IMR-90 (cell line): ENCODE data around the gene RASAL1. TPM values are rescaled to one million over a fixed set of nuclear protein-coding genes. Genes with fewer than 3 reads are reported as not detected.

Source experiments
- ATAC-seq: fragments of 200-7000 bp; cut with Tn5 transposase; 2 replicates; pipeline ENCODE4 v1.9.1; 2020; ENCODE audit warnings: low read depth, mild to moderate bottlenecking, moderate library complexity
- BruUV-seq: library from RNA; stranded (reverse); fragments of 400-500 nt; replicated peaks from 2 replicates; lab custom pipeline; 2021; lab: Mats Ljungman, UMichigan
- CTCF ChIA-PET: fragments of 300-600 bp; formaldehyde crosslinking; extraction: SDS; loops from one replicate; lab custom pipeline; 2021; ENCODE audit warnings: antibody characterized with exemption; lab: Yijun Ruan, JAX
- POLR2A ChIA-PET: fragments of 300-600 bp; sonication (Branson Sonifier 250); formaldehyde crosslinking; loops from one replicate; lab custom pipeline; 2022; ENCODE audit warnings: antibody characterized with exemption; ENCODE audit not compliant: unreplicated experiment; lab: Charles Lee
- DNase-seq: peaks from one replicate; pipeline ENCODE4 v3.0.0; 2013
- H2AFZ ChIP-seq: replicated peaks from 2 replicates; pipeline ENCODE3; 2013; ENCODE audit warnings: low read length, mild to moderate bottlenecking; ENCODE audit not compliant: poor library complexity
- H2AK5ac ChIP-seq: 2 replicates; pipeline ENCODE4 v1.6.1; 2013; ENCODE audit warnings: low read depth, low read length, inconsistent platforms
- H2AK9ac ChIP-seq: replicated peaks from 2 replicates; pipeline ENCODE3; 2013; ENCODE audit warnings: mild to moderate bottlenecking, low read depth, low read length, moderate library complexity; ENCODE audit not compliant: poor library complexity
- H2BK120ac ChIP-seq: 2 replicates; pipeline ENCODE4 v1.6.1; 2013; ENCODE audit warnings: low read depth, low read length, inconsistent platforms
- H2BK15ac ChIP-seq: 3 replicates; pipeline ENCODE4 v1.6.1; 2013; ENCODE audit warnings: low read depth, low read length, inconsistent platforms
- H2BK20ac ChIP-seq: 2 replicates; pipeline ENCODE4 v1.6.1; 2013; ENCODE audit warnings: low read depth, mild to moderate bottlenecking, inconsistent platforms, low read length, moderate library complexity
- H2BK5ac ChIP-seq: 2 replicates; pipeline ENCODE4 v1.6.1; 2013; ENCODE audit warnings: mild to moderate bottlenecking, low read depth, low read length, inconsistent platforms; ENCODE audit not compliant: poor library complexity, severe bottlenecking
- H3K14ac ChIP-seq: replicated peaks from 2 replicates; pipeline ENCODE4 v1.6.1; 2013; ENCODE audit warnings: low read depth, low read length, inconsistent platforms
- H3K18ac ChIP-seq: 2 replicates; pipeline ENCODE4 v1.6.1; 2013; ENCODE audit warnings: low read depth, low read length, control low read depth
- H3K23ac ChIP-seq: 2 replicates; pipeline ENCODE4 v1.6.1; 2013; ENCODE audit warnings: low read depth, low read length, inconsistent platforms
- H3K27ac ChIP-seq: 2 replicates; pipeline ENCODE4 v1.5.1; 2013; ENCODE audit warnings: mild to moderate bottlenecking, control low read depth, low read length; ENCODE audit not compliant: insufficient read depth
- H3K27me3 ChIP-seq: 2 replicates; pipeline ENCODE4 v1.6.1; 2013; ENCODE audit warnings: low read length; ENCODE audit not compliant: control insufficient read depth, insufficient read depth
- H3K36me3 ChIP-seq: 2 replicates; pipeline ENCODE4 v1.6.1; 2013; ENCODE audit warnings: low read length, mixed read lengths; ENCODE audit not compliant: control insufficient read depth, insufficient read depth
- H3K4ac ChIP-seq: 2 replicates; pipeline ENCODE4 v1.6.1; 2013; ENCODE audit warnings: low read depth, low read length, inconsistent platforms
- H3K4me1 ChIP-seq: 2 replicates; pipeline ENCODE4 v1.6.1; 2013; ENCODE audit warnings: low read length, mixed read lengths; ENCODE audit not compliant: control insufficient read depth, insufficient read depth
- H3K4me2 ChIP-seq: 2 replicates; pipeline ENCODE4 v1.6.1; 2013; ENCODE audit warnings: low read depth, mild to moderate bottlenecking, control low read depth, low read length, moderate library complexity
- H3K4me3 ChIP-seq: 2 replicates; pipeline ENCODE4 v1.5.1; 2013; ENCODE audit warnings: low read depth, mild to moderate bottlenecking, control low read depth, low read length, moderate library complexity; ENCODE audit not compliant: insufficient read depth
- H3K56ac ChIP-seq: 2 replicates; pipeline ENCODE4 v1.6.1; 2013; ENCODE audit warnings: low read length, inconsistent platforms; ENCODE audit not compliant: insufficient read depth; ENCODE audit errors: extremely low read depth
- H3K79me1 ChIP-seq, 2 experiments: 2 replicates each; pipeline ENCODE4 v1.6.1; 2013; ENCODE audit warnings: low read length in 2 of 2, inconsistent platforms in 1 of 2, low read depth in 1 of 2
- H3K9ac ChIP-seq: 2 replicates; pipeline ENCODE4 v1.6.1; 2013; ENCODE audit warnings: low read depth, low read length, control low read depth
- H3K9me1 ChIP-seq: 2 replicates; pipeline ENCODE4 v1.6.1; 2013; ENCODE audit warnings: low read length, inconsistent platforms; ENCODE audit not compliant: insufficient read depth
- H3K9me3 ChIP-seq: 2 replicates; pipeline ENCODE4 v1.6.1; 2013; ENCODE audit warnings: low read length; ENCODE audit not compliant: control insufficient read depth, insufficient read depth
- H4K20me1 ChIP-seq: 2 replicates; pipeline ENCODE4 v1.6.1; 2013; ENCODE audit warnings: low read length, inconsistent platforms; ENCODE audit not compliant: insufficient read depth
- H4K5ac ChIP-seq: 2 replicates; pipeline ENCODE4 v1.6.1; 2013; ENCODE audit warnings: mild to moderate bottlenecking, low read depth, low read length, control low read depth
- H4K8ac ChIP-seq, 2 experiments: 2 replicates each; pipeline ENCODE4 v1.6.1; 2013; ENCODE audit warnings: low read depth in 2 of 2, low read length in 2 of 2, control low read depth in 1 of 2, inconsistent platforms in 1 of 2
- H4K91ac ChIP-seq: 2 replicates; pipeline ENCODE4 v1.6.1; 2013; ENCODE audit warnings: low read depth, low read length, inconsistent platforms; ENCODE audit not compliant: insufficient read depth
- BHLHE40 ChIP-seq: fragments of 150-350 bp; IDR thresholded peaks from 2 replicates; pipeline ENCODE4 v1.6.1; 2016; ENCODE audit warnings: mild to moderate bottlenecking, low read depth, low read length
- CEBPB ChIP-seq: IDR thresholded peaks from 2 replicates; pipeline ENCODE4 v1.6.1; 2012; ENCODE audit warnings: low read depth, low read length, improper control_type of control experiment
- CHD1 ChIP-seq: IDR thresholded peaks from 2 replicates; pipeline ENCODE4 v1.6.1; 2012; ENCODE audit warnings: low read depth, low read length, improper control_type of control experiment
- FOS ChIP-seq: fragments of 150-350 bp; IDR thresholded peaks from 2 replicates; pipeline ENCODE4 v1.6.1; 2016; ENCODE audit warnings: low read depth, low read length
- MAFK ChIP-seq: IDR thresholded peaks from 2 replicates; pipeline ENCODE4 v1.6.1; 2012; ENCODE audit warnings: low read depth, low read length, improper control_type of control experiment
- MAZ ChIP-seq: IDR thresholded peaks from 2 replicates; pipeline ENCODE4 v1.6.1; 2012; ENCODE audit warnings: low read depth, mild to moderate bottlenecking, low read length, improper control_type of control experiment, moderate library complexity, borderline replicate concordance
- MXI1 ChIP-seq: IDR thresholded peaks from 2 replicates; pipeline ENCODE4 v1.6.1; 2012; ENCODE audit warnings: low read depth, mild to moderate bottlenecking, low read length, moderate library complexity, borderline replicate concordance
- NFE2L2 ChIP-seq: fragments of 150-350 bp; IDR thresholded peaks from 2 replicates; pipeline ENCODE4 v1.6.1; 2016; ENCODE audit warnings: low read depth, mild to moderate bottlenecking, low read length
- POLR2A ChIP-seq: IDR thresholded peaks from 2 replicates; pipeline ENCODE4 v1.6.1; 2012; ENCODE audit warnings: mild to moderate bottlenecking, low read depth, low read length
- RAD21 ChIP-seq: IDR thresholded peaks from 2 replicates; pipeline ENCODE4 v1.6.1; 2012; ENCODE audit warnings: low read length, improper control_type of control experiment
- RCOR1 ChIP-seq: IDR thresholded peaks from 2 replicates; pipeline ENCODE4 v1.6.1; 2012; ENCODE audit warnings: mild to moderate bottlenecking, low read length, improper control_type of control experiment; ENCODE audit not compliant: insufficient replicate concordance
- RFX5 ChIP-seq: IDR thresholded peaks from 2 replicates; pipeline ENCODE4 v1.8.0; 2012; ENCODE audit warnings: low read depth, mild to moderate bottlenecking, low read length, moderate library complexity
- SMC3 ChIP-seq: fragments of 150-350 bp; IDR thresholded peaks from 2 replicates; pipeline ENCODE4 v1.6.1; 2016; ENCODE audit warnings: low read depth, mild to moderate bottlenecking, antibody characterized with exemption, low read length, moderate library complexity
- WGBS, 2 experiments: methylation state at CpG; one replicate each; pipeline versions ENCODE4 v1.1.5 to v1.1.7; 2013; ENCODE audit warnings: missing lambda C conversion rate in 2 of 2; ENCODE audit not compliant: insufficient read length in 1 of 2; ENCODE audit errors: extremely low coverage in 2 of 2; 5-methylcytosine and 5-hydroxymethylcytosine counted together
- dilution Hi-C: fragments of 300-500 bp; cut with HindIII; formaldehyde crosslinking; loops from one replicate; pipeline ENCODE4 v1.14.3; 2018; ENCODE audit warnings: low sequenced_read_pairs; ENCODE audit not compliant: unreplicated experiment
- in situ Hi-C: fragments of 300-500 bp; cut with MboI; formaldehyde crosslinking; loops from 3 replicates; pipeline ENCODE4 v1.14.3; 2019; ENCODE audit warnings: low sequenced_read_pairs, inconsistent platforms, mixed read lengths
- intact Hi-C: fragments of 100-400 bp; cut with micrococcal nuclease; formaldehyde crosslinking; loops from 2 replicates; pipeline ENCODE4 v1.10.0; 2022
- polyA plus RNA-seq, 3 experiments: library from polyadenylated mRNA; depleted of rRNA; stranded (reverse); fragments of >200 nt; gene quantifications; 2 replicates each; pipeline ENCODE4 v1.2.3, GENCODE V29; 2012; ENCODE audit warnings: low replicate concordance in 1 of 3
- total RNA-seq: library from RNA; depleted of rRNA; stranded (reverse); fragments of >200 nt; gene quantifications from 2 replicates; pipeline ENCODE4 v1.2.3, GENCODE V29; 2012
- TF ChIP-seq, protein P1 (sequence below): conservative IDR thresholded peaks from 2 replicates; pipeline ENCODE4 v1.5.1; 2012; ENCODE audit warnings: mild to moderate bottlenecking, low read depth, low read length, improper control_type of control experiment
- TF ChIP-seq, protein P2 (sequence below): fragments of 150-350 bp; IDR thresholded peaks from 2 replicates; pipeline ENCODE4 v1.6.1; 2016; ENCODE audit warnings: low read depth, mild to moderate bottlenecking, low read length, moderate library complexity, borderline replicate concordance
- TF ChIP-seq, protein P3 (sequence below): fragments of 150-350 bp; IDR thresholded peaks from 2 replicates; pipeline ENCODE4 v1.6.1; 2017; ENCODE audit warnings: mild to moderate bottlenecking, antibody characterized with exemption, low read length, low read depth

Gene RASAL1
- total and polyA plus RNA-seq, 2 of the 4 experiments (the other 2 are of a cell fraction), result not detected

DNA sequence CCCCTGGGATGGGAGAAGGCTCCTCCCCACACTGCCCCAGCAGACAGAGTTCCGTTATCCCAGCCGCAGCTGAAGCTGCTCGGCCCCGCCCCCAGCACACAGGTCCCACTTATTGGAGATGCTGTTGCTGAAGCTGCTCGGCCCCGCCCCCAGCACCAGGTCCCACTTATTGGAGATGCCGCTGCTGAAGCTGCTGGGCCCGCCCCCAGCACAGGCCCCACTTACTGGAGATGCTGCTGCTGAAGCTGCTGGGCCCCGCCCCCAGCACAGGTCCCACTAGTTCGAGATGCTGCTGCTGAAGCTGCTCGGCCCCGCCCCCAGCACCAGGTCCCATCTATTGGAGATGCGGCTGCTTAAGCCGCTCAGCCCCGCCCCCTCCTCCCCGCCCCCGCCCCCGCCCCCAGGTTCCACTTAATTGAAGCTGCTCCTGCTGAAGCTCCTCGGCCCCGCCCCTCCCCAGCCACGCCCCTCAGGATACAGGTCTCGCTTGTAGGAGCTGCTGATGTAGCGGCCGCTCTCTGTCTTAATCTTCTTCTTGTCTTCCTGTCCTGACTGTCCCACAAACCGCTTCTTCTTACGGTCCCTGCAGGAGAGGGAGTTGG lies 26.0 kb upstream of the RASAL1 start:
- intact Hi-C loops, result no loop called here
- no peak overlapping the region for H4K91ac ChIP-seq
- no peak overlapping the region for H3K9ac ChIP-seq
- BruUV-seq, result no TSS peak
- no peak overlapping the region for H3K4ac ChIP-seq
- TF ChIP-seq RAD21 (no peak), RCOR1 (no peak), FOS (no peak), CEBPB (no peak), MXI1 (no peak), MAZ (no peak), MAFK (no peak), SMC3 (no peak), POLR2A (no peak), CHD1 (no peak), RFX5 (no peak), NFE2L2 (no peak), BHLHE40 (no peak)
- TF ChIP-seq, protein P1, sequence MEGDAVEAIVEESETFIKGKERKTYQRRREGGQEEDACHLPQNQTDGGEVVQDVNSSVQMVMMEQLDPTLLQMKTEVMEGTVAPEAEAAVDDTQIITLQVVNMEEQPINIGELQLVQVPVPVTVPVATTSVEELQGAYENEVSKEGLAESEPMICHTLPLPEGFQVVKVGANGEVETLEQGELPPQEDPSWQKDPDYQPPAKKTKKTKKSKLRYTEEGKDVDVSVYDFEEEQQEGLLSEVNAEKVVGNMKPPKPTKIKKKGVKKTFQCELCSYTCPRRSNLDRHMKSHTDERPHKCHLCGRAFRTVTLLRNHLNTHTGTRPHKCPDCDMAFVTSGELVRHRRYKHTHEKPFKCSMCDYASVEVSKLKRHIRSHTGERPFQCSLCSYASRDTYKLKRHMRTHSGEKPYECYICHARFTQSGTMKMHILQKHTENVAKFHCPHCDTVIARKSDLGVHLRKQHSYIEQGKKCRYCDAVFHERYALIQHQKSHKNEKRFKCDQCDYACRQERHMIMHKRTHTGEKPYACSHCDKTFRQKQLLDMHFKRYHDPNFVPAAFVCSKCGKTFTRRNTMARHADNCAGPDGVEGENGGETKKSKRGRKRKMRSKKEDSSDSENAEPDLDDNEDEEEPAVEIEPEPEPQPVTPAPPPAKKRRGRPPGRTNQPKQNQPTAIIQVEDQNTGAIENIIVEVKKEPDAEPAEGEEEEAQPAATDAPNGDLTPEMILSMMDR, result no peak
- TF ChIP-seq, protein P2, sequence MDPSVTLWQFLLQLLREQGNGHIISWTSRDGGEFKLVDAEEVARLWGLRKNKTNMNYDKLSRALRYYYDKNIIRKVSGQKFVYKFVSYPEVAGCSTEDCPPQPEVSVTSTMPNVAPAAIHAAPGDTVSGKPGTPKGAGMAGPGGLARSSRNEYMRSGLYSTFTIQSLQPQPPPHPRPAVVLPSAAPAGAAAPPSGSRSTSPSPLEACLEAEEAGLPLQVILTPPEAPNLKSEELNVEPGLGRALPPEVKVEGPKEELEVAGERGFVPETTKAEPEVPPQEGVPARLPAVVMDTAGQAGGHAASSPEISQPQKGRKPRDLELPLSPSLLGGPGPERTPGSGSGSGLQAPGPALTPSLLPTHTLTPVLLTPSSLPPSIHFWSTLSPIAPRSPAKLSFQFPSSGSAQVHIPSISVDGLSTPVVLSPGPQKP, result no peak
- TF ChIP-seq, protein P3, sequence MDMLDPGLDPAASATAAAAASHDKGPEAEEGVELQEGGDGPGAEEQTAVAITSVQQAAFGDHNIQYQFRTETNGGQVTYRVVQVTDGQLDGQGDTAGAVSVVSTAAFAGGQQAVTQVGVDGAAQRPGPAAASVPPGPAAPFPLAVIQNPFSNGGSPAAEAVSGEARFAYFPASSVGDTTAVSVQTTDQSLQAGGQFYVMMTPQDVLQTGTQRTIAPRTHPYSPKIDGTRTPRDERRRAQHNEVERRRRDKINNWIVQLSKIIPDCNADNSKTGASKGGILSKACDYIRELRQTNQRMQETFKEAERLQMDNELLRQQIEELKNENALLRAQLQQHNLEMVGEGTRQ, result no peak
- H4K5ac ChIP-seq, result no peak overlapping the region
- no peak overlapping the region for H4K8ac ChIP-seq
- H3K27ac ChIP-seq, result no peak overlapping the region
- no peaks in the 10 kb centered on the region for H3K9me3 ChIP-seq
- no peak overlapping the region for H3K23ac ChIP-seq
- CTCF ChIA-PET, result no interaction called here
- H3K4me2 ChIP-seq, result no peak overlapping the region
- peaks cover 8% of the 10 kb centered on the region for H3K4me1 ChIP-seq
- ATAC-seq (no peak), DNase-seq (no peak)
- H2AFZ ChIP-seq, result no peak overlapping the region
- in situ Hi-C loops, result no loop called here
- H2BK5ac ChIP-seq, result no peak overlapping the region
- no peaks in the 10 kb centered on the region for H3K27me3 ChIP-seq
- no peak overlapping the region for H2BK120ac ChIP-seq
- dilution Hi-C loops, result no loop called here
- H2AK9ac ChIP-seq, result no peak overlapping the region
- H3K4me3 ChIP-seq, result no peak overlapping the region
- H2AK5ac ChIP-seq, result no peak overlapping the region
- H2BK15ac ChIP-seq, result no peak overlapping the region
- H3K79me1 ChIP-seq, result no peaks in the 10 kb centered on the region
- no peak overlapping the region for H2BK20ac ChIP-seq
- 59% methylated on average over 3 of the region's 26 CpGs; no CpG with 5 or more reads in 1 of the 2 experiments for WGBS, 2 experiments
- H3K18ac ChIP-seq, result no peak overlapping the region
- peaks cover 3% of the 10 kb centered on the region; the same call in 1 of the 2 replicates for H4K20me1 ChIP-seq
- POLR2A ChIA-PET, result no interaction called here
- peaks cover 52% of the 10 kb centered on the region for H3K36me3 ChIP-seq
- H3K56ac ChIP-seq, result no peak overlapping the region
- no peak overlapping the region for H3K14ac ChIP-seq
- peaks cover 4% of the 10 kb centered on the region; the same call in 1 of the 2 replicates for H3K9me1 ChIP-seq
